Measurements from ENCODE around the gene THSD4.

The THSD4 gene

GRCh38 chr15:71295603-71296314 is 180.5 kb downstream of the THSD4 start:
- TF ChIP-seq, protein P1, sequence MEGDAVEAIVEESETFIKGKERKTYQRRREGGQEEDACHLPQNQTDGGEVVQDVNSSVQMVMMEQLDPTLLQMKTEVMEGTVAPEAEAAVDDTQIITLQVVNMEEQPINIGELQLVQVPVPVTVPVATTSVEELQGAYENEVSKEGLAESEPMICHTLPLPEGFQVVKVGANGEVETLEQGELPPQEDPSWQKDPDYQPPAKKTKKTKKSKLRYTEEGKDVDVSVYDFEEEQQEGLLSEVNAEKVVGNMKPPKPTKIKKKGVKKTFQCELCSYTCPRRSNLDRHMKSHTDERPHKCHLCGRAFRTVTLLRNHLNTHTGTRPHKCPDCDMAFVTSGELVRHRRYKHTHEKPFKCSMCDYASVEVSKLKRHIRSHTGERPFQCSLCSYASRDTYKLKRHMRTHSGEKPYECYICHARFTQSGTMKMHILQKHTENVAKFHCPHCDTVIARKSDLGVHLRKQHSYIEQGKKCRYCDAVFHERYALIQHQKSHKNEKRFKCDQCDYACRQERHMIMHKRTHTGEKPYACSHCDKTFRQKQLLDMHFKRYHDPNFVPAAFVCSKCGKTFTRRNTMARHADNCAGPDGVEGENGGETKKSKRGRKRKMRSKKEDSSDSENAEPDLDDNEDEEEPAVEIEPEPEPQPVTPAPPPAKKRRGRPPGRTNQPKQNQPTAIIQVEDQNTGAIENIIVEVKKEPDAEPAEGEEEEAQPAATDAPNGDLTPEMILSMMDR (IDR thresholded peaks at IDR 0.05): no peak

DNA sequence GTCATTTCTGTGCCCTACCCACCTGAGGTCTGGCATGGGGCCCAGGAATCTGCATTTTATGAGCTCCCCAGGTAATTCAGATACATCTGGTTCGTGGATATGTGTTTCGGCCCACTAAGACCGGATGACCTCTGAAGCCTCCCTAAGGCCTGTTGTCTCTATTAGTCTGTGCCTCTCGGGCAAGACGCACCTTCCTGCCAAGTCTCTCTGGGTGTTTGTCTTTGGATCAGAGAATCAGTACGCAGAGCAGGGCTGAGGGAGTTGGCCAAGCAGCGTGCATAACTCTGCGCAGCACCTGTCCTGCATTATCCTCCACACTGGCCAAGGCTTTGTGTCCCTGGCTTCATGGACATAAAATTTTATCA is 181.0 kb downstream of the THSD4 start:
- TF ChIP-seq, protein P1 (IDR thresholded peaks at IDR 0.05): no peak

- TF ChIP-seq, protein P1 (IDR thresholded peaks at IDR 0.05): no peak
Observed at GRCh38 chr15:71301958-71302621, 186.8 kb downstream of the THSD4 start.

DNA sequence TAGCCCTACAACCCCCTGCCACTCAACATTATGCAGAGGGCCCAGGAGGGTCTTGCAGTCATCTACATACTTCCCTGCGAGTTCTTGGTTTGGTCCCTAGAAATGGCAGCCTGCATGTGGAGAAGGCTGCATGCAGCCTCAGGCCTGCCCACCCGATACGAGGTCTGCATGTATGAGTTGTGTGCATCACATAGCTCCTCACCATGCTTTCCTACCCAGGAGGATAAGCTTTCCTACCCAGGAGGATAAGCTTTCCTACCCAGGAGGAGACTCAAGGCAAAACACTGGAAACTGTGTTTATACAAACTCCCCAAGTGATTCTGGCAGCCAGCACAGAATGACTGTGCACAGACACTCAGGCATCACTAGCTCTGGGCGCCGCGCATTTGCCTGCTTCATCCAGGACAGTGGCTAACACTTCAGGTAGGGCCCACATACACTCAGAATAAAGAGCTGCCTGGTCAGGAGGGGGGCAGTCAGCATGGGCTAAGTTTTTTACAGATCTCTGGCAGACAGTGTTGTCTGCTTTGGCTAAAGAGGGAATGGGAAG is 187.7 kb downstream of the THSD4 start:
- TF ChIP-seq, protein P1 (IDR thresholded peaks at IDR 0.05): no peak

- TF ChIP-seq, protein P1 (IDR thresholded peaks at IDR 0.05): no peak
Observed at GRCh38 chr15:71303977-71304376, 188.7 kb downstream of the THSD4 start.

DNA sequence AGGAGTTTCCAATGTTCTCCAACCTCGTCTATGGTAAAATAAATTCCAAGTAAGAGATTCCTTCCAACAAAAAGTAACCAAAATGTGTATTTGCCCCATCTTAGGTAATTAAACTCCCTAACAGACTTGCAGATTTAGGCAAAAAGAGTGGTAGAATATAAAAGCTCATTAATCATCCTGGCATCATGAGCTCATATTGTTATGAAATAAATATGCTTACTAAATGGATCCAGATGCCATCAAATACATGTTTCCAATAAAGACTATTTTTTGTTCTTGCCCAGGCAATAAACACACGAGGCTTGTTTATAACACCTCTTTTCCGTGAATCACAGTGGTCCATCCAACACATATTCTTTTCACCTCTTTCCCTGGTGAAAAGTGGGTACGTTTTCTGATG is 189.4 kb downstream of the THSD4 start:
- TF ChIP-seq, protein P1 (IDR thresholded peaks at IDR 0.05): no peak

DNA sequence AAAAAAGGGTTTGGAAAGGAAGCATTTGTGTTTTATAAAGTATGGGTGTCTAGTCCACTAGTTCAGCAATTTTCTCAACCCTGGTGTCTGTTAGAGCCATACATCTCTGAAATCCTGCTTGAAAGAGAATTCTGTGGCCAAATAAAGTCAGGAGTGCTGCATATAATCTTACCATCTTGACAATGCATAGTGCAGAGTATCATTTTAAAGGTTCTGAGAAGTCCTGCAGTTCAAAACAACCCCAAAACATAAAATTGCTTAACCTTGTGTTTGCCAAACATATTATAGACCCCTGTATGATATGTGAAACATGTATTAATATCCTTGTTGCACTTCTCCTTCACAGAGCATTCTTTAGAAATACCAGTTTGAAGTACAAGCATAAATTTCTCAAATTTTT is 191.3 kb downstream of the THSD4 start:
- TF ChIP-seq, protein P1 (IDR thresholded peaks at IDR 0.05): no peak

Data from LNCAP (cell line).